Naive thymus-derived CD8-positive, alpha-beta T cell (primary cell): ENCODE measurements around the gene NRG4. TPM values are rescaled to one million over a fixed set of nuclear protein-coding genes. Genes with fewer than 3 reads are reported as not detected.
"Not testable (repeated sequence)": the region's sequence is repeated elsewhere in the genome, so short reads cannot be mapped to it uniquely, and the experiment has no call there.

ENCODE experiments used
- ATAC-seq, 2 donors: fragments of 150-1000 bp; cut with Tn5 transposase in 1 of 2; sonication (Bioruptor Pico), chemical (Tn5 transposase) in 1 of 2; 1 replicate in 1 of 2; 2 replicates in 1 of 2; pipeline ENCODE4 v1.10.0; 2021; ENCODE audit warnings: mild to moderate bottlenecking in 2 of 2, moderate library complexity in 2 of 2
- POLR2A ChIA-PET: fragments of 350-600 bp; sonication (Branson Sonifier 250); formaldehyde crosslinking; loops from one replicate; lab custom pipeline; 2021; ENCODE audit warnings: antibody characterized with exemption; lab: Charles Lee
- DNase-seq, 10 donors: peaks; one replicate each; pipeline versions ENCODE4 v3.0.0 to v3.0.0-alpha.2; 2020 to 2022
- H3K27ac Mint-ChIP-seq, 10 donors: one replicate each; pipeline ENCODE4 v1.8.0; 2020 to 2022; ENCODE audit warnings: mild to moderate bottlenecking in 10 of 10, mixed read lengths in 10 of 10, moderate library complexity in 4 of 10, inconsistent platforms in 1 of 10
- H3K27me3 Mint-ChIP-seq, 5 donors: one replicate each; pipeline ENCODE4 v1.8.0; 2021 to 2022; ENCODE audit warnings: mixed read lengths in 5 of 5
- H3K36me3 Mint-ChIP-seq, 3 donors: one replicate each; pipeline ENCODE4 v1.8.0; 2020 to 2022; ENCODE audit warnings: mixed read lengths in 3 of 3, mild to moderate bottlenecking in 2 of 3, inconsistent platforms in 1 of 3
- H3K4me1 Mint-ChIP-seq, 4 donors: one replicate each; pipeline ENCODE4 v1.8.0; 2021 to 2022; ENCODE audit warnings: mixed read lengths in 4 of 4
- H3K4me3 Mint-ChIP-seq, 10 donors: one replicate each; pipeline ENCODE4 v1.8.0; 2020 to 2022; ENCODE audit warnings: mild to moderate bottlenecking in 10 of 10, mixed read lengths in 10 of 10, moderate library complexity in 6 of 10, inconsistent platforms in 1 of 10
- H3K9me3 Mint-ChIP-seq, 9 donors: one replicate each; pipeline ENCODE4 v1.8.0; 2020 to 2022; ENCODE audit warnings: mixed read lengths in 9 of 9, mild to moderate bottlenecking in 3 of 9, inconsistent platforms in 1 of 9, moderate library complexity in 1 of 9
- polyA plus RNA-seq, 3 donors: library from polyadenylated mRNA; unstranded; fragments of 300-500 nt; fragmentation: Illumina TruSeq; gene quantifications; one replicate each; pipeline ENCODE4 v1.2.3, GENCODE V29; 2021
- total RNA-seq, 8 experiments: library from RNA in 2 of 8; stranded (reverse) in 2 of 8; gene quantifications; one replicate each; pipeline ENCODE4 v1.2.3 and lab custom pipeline; 2021 to 2026

The NRG4 gene
- total and polyA plus RNA-seq, 5 experiments from 2014 or later, result not detected

GRCh38 chr15:75920079-75920478, 92.1 kb downstream of the NRG4 start:
- no peaks in the 10 kb centered on the region for H3K9me3 Mint-ChIP-seq
- peaks cover 16 to 24% (median 23%) of the 10 kb centered on the region in 4 donors for H3K4me1 Mint-ChIP-seq
- no peak for DNase-seq
- POLR2A ChIA-PET, result interaction anchor here (1.1 kb wide), 1 partner anchor 44 kb away, joined by 3 read pairs; no protein-coding TSS in a partner anchor
- H3K27me3 Mint-ChIP-seq, result no peaks in the 10 kb centered on the region
- peaks cover 0 to 61% (median 25%) of the 10 kb centered on the region in 3 donors for H3K36me3 Mint-ChIP-seq
- no peak overlapping the region for H3K4me3 Mint-ChIP-seq
- no peak overlapping the region for H3K27ac Mint-ChIP-seq
- no peak for ATAC-seq

- Mint-ChIP-seq H3K4me3 (no peak overlapping the region), H3K4me1 (peaks cover 7 to 17% (median 13%) of the 10 kb centered on the region in 4 donors), H3K9me3 (no peaks in the 10 kb centered on the region), H3K27ac (peak overlapping the region in 2 of 10 donors; percentile 14 to 29), H3K36me3 (peaks cover 0 to 70% (median 28%) of the 10 kb centered on the region in 3 donors), H3K27me3 (no peaks in the 10 kb centered on the region)
- ATAC-seq, result no peak
- POLR2A ChIA-PET, result no interaction called here
- DNase-seq, result no peak
Observed at GRCh38 chr15:75918135-75918534, 94.1 kb downstream of the NRG4 start.

DNA sequence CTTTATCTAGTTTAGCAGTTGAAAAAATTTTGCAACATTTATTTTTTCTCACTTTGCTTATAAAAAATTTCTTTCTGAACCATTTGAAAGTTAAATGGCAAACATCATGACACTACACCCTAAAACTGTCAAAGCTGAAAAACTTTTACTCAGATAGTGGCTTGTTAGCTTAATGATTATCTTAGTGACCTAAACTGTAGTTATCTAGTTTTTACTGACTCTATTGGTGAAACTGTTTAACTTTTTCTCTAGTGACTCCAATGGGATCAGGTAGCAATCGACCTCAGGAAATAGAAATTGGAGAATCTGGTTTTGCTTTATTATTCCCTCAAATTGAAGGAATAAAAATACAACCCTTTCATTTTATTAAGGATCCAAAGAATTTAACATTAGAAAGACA, 95.2 kb downstream of the NRG4 start:
- POLR2A ChIA-PET, result no interaction called here
- H3K27me3 Mint-ChIP-seq, result no peaks in the 10 kb centered on the region
- peaks cover 6 to 73% (median 40%) of the 10 kb centered on the region in 3 donors for H3K36me3 Mint-ChIP-seq
- ATAC-seq (no peak), DNase-seq (no peak)
- H3K4me3 Mint-ChIP-seq, result no peak overlapping the region
- H3K4me1 Mint-ChIP-seq, result peaks cover 6 to 19% (median 10%) of the 10 kb centered on the region in 4 donors
- peaks cover 0 to 9% (median 0%) of the 10 kb centered on the region in 9 donors for H3K9me3 Mint-ChIP-seq
- H3K27ac Mint-ChIP-seq, result no peak overlapping the region

DNA sequence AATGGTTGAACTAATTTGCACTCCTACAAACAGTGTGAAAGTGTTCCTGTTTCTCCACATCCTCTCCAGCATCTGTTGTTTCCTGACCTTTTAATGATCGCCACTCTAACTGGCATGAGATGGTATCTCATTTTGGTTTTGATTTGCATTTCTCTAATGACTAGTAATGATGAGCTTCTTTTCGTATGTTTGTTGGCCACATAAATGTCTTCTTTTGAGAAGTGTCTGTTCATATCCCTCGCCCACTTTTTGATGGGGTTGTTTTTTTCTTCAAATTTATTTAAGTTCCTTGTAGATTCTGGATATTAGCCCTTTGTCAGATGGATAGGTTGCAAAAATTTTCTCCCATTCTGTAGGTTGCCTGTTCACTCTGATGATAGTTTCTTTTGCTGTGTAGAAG, 101.9 kb downstream of the NRG4 start:
- H3K4me3 Mint-ChIP-seq, ATAC-seq, POLR2A ChIA-PET, H3K27ac Mint-ChIP-seq, DNase-seq, H3K27me3 Mint-ChIP-seq: not testable (repeated sequence)
- peaks cover 35 to 48% (median 45%) of the 10 kb centered on the region in 4 donors for H3K4me1 Mint-ChIP-seq
- peaks cover 26 to 77% (median 53%) of the 10 kb centered on the region in 3 donors for H3K36me3 Mint-ChIP-seq
- peaks cover 0 to 21% (median 0%) of the 10 kb centered on the region in 9 donors for H3K9me3 Mint-ChIP-seq

DNA sequence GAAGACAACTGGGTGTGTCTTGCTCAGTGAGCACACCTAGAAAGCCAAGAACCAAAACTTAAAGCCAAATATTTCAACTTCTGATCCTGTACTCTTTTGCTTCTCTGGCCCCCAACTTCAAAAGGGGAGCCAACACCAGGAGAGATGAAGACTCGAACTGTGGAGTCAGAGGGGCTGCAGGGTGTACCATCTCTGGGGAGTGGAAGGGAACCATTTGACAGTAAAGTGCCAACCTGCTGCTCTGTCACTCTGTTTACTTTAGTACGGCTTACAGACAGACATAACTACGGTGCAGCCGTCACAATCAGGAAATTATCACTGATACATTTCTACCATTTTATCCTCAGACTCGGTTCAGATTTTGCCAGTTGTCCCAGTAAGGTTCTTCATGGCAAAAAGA, 107.0 kb downstream of the NRG4 start:
- ATAC-seq (no peak), DNase-seq (no peak)
- Mint-ChIP-seq H3K27me3 (no peaks in the 10 kb centered on the region), H3K27ac (peak overlapping the region in 9 of 10 donors; percentile 5 to 85 (median 61)), H3K36me3 (peaks cover 8 to 31% (median 17%) of the 10 kb centered on the region in 3 donors), H3K4me1 (peaks cover 22 to 66% (median 63%) of the 10 kb centered on the region in 4 donors), H3K4me3 (peak overlapping the region; percentile 72 to 98 (median 94)), H3K9me3 (no peaks in the 10 kb centered on the region)
- POLR2A ChIA-PET, result no interaction called here

DNA sequence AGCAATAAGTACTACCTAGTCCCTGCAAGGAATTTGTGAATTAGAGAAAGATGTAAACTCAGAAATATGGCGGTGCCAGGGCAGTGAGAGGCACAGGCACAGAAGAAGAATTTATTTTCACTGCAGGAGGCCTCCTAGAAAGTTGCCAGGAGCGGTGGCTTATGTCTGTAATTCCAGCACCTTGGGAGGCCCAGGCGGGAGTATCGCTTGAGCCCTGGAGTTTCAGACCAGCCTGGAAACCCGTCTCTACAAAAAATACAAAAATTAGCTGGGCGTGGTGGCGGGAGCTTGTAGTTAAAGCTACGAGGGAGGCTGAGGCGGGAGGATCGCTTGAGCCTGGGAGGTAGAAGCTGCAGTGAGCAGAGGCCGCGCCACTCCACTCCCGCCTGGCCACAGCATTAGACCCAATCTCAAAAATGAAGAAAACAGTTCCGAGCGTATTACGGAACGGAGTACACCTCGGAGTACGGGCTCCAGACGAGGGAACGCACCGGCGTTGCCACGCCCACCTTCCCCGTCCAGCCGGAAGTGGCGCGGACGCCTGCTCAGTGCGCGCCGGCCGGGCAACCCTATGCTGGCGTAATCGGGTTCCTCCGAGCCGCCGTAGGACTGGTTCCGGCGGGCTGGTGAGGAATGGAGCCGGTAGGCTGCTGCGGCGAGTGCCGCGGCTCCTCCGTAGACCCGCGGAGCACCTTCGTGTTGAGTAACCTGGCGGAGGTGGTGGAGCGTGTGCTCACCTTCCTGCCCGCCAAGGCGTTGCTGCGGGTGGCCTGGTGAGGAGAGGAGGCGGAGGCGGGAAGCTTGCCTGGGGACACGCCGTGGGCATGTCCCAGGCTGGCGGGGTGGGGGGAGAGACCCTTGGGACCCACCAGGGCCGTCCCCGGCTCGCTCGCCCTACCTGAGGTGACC, 108.6 kb downstream of the NRG4 start, which contains the start of gene FBXO22:
Gene FBXO22, plus strand, starts transcription at position 548 of the 909 bp plus-strand sequence. Its CDS starts 86 bp downstream, at position 634.
- Mint-ChIP-seq H3K27me3 (no peaks in the 10 kb centered on the region), H3K9me3 (no peaks in the 10 kb centered on the region), H3K4me3 (peak within 1 kb of the TSS; percentile 92 to 99 (median 98)), H3K27ac (peak within 1 kb of the TSS; percentile 91 to 97 (median 96)), H3K36me3 (peaks cover 0 to 16% (median 5%) of the 10 kb centered on the region in 3 donors), H3K4me1 (peaks cover 11 to 56% (median 51%) of the 10 kb centered on the region in 4 donors)
- DNase-seq, result peak; percentile 78 to 92 (median 86)
- ATAC-seq, result peak; percentile 91 to 92
- POLR2A ChIA-PET, result interaction anchor here (0.8 to 3.3 kb wide), 3 partner anchors 60 to 263 kb away, joined by 5 to 20 read pairs (median 8); partner anchors contain the start of genes IMP3 and UBE2Q2

DNA sequence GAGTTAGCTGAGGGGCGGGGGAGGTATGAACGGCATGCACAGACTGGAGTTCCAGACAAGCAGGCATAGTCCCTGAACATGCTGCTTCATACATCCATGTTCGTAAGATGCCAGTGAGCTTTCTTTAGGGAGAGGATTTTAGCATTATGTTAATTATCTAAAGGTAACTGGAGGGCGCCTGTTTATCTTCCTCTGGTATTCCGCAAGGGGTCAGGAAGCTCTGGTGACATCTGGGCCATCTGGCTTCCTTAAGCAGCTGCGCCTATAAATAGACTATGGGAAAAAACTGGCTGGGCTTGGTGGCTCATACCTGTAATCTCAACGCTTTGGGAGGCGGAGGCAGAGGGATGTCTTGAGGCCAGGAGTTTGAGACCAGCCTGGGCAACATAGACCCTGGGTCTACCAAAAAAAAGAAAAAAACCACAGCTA, 110.1 kb downstream of the NRG4 start:
- peak overlapping the region in 8 of 10 donors; percentile 28 to 87 (median 78) for H3K27ac Mint-ChIP-seq
- ATAC-seq, result no peak
- POLR2A ChIA-PET, result interaction anchor here (3.3 kb wide), 1 partner anchor 59 kb away, joined by 20 read pairs; the partner anchor contains the start of gene UBE2Q2

GRCh38 chr15:75900577-75900976, 111.6 kb downstream of the NRG4 start:
- no peak for DNase-seq
- H3K4me3 Mint-ChIP-seq, result peak overlapping the region in 2 of 10 donors; percentile 23 to 62
- peaks cover 0 to 17% (median 8%) of the 10 kb centered on the region in 3 donors for H3K36me3 Mint-ChIP-seq
- POLR2A ChIA-PET, result no interaction called here
- no peaks in the 10 kb centered on the region for H3K27me3 Mint-ChIP-seq
- H3K4me1 Mint-ChIP-seq, result peaks cover 11 to 45% (median 39%) of the 10 kb centered on the region in 4 donors
- no peaks in the 10 kb centered on the region for H3K9me3 Mint-ChIP-seq
- ATAC-seq, result no peak
- H3K27ac Mint-ChIP-seq, result peak overlapping the region in 5 of 10 donors; percentile 3 to 33 (median 25)

More for the DNA sequence above, 110.1 kb downstream of the NRG4 start:
- Mint-ChIP-seq H3K4me1 (peaks cover 11 to 56% (median 47%) of the 10 kb centered on the region in 4 donors), H3K9me3 (no peaks in the 10 kb centered on the region), H3K27me3 (no peaks in the 10 kb centered on the region), H3K36me3 (peaks cover 0 to 20% (median 7%) of the 10 kb centered on the region in 3 donors), H3K4me3 (peak overlapping the region; percentile 18 to 99 (median 75))
- DNase-seq, result no peak

GRCh38 chr15:75895731-75896130, 116.5 kb downstream of the NRG4 start:
- H3K27ac Mint-ChIP-seq, result peak overlapping the region in 2 of 10 donors; percentile 13 to 19
- no peak overlapping the region for H3K4me3 Mint-ChIP-seq
- H3K9me3 Mint-ChIP-seq, result no peaks in the 10 kb centered on the region
- ATAC-seq (no peak), DNase-seq (no peak)
- peaks cover 0 to 5% (median 3%) of the 10 kb centered on the region in 4 donors for H3K4me1 Mint-ChIP-seq
- POLR2A ChIA-PET, result no interaction called here
- no peaks in the 10 kb centered on the region for H3K27me3 Mint-ChIP-seq
- peaks cover 0 to 44% (median 8%) of the 10 kb centered on the region in 3 donors for H3K36me3 Mint-ChIP-seq

DNA sequence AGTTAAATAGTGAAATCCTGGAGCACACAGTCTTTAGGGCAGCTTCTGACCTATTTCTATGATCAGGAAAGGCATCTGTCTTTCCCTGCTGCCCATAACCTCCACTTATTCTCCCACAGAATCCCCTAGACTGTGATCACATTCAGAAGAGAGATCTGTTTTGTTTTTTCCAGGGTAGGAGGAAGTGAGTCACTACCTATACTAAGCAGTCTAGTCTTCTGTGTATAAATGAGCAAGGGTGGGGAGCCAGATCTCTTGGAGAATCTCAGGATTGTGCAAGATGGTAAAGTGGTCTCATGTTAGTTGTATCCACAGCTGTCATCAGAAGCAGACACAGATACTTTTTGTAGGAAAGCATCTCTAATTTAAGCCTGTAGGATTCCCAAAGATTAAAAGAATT, 120.3 kb downstream of the NRG4 start:
- POLR2A ChIA-PET, result no interaction called here
- DNase-seq, result no peak
- Mint-ChIP-seq H3K9me3 (no peaks in the 10 kb centered on the region), H3K27me3 (no peaks in the 10 kb centered on the region), H3K4me1 (peaks cover 0 to 4% (median under 1%) of the 10 kb centered on the region in 4 donors), H3K36me3 (peaks cover 0 to 58% (median 10%) of the 10 kb centered on the region in 3 donors), H3K27ac (peak overlapping the region in 2 of 10 donors; percentile 43 to 68), H3K4me3 (no peak overlapping the region)
- ATAC-seq, result no peak
